DMS153 (cell line): ENCODE results near the gene VEZT.
"Not testable (repeated sequence)": the region's sequence is repeated elsewhere in the genome, so short reads cannot be mapped to it uniquely, and the experiment has no call there.

ENCODE experiments used
- DNase-seq: peaks from one replicate; lab custom pipeline; 2025; lab: John Stamatoyannopoulos, UW

VEZT gene

GRCh38 chr12:95257541-95257940 is 39.9 kb downstream of the VEZT start:
- no peak for DNase-seq

- no peak for DNase-seq
Measured at GRCh38 chr12:95258151-95258550, 40.5 kb downstream of the VEZT start.

- DNase-seq, result no peak
Measured at GRCh38 chr12:95258803-95259202, 41.2 kb downstream of the VEZT start.

GRCh38 chr12:95259368-95259767 is 41.8 kb downstream of the VEZT start:
- no peak for DNase-seq

- DNase-seq, result no peak
Measured at GRCh38 chr12:95261109-95261508, 43.5 kb downstream of the VEZT start.

GRCh38 chr12:95262808-95263207 is 45.2 kb downstream of the VEZT start:
- peak; percentile 69 for DNase-seq

GRCh38 chr12:95265765-95266164 is 48.2 kb downstream of the VEZT start:
- DNase-seq, result no peak

GRCh38 chr12:95266254-95266653 is 48.6 kb downstream of the VEZT start:
- DNase-seq, result no peak

GRCh38 chr12:95269892-95270291 is 52.3 kb downstream of the VEZT start:
- no peak for DNase-seq

- DNase-seq, result no peak
Measured at GRCh38 chr12:95271465-95271864, 53.9 kb downstream of the VEZT start.

GRCh38 chr12:95277139-95277538 is 59.5 kb downstream of the VEZT start:
- DNase-seq, result no peak

GRCh38 chr12:95279856-95280255 is 62.2 kb downstream of the VEZT start:
- no peak for DNase-seq

GRCh38 chr12:95282266-95282665 is 64.7 kb downstream of the VEZT start:
- DNase-seq, result no peak

GRCh38 chr12:95283371-95283770 is 65.8 kb downstream of the VEZT start:
- no peak for DNase-seq

GRCh38 chr12:95286713-95287112 is 69.1 kb downstream of the VEZT start:
- DNase-seq, result no peak

- no peak for DNase-seq
Measured at GRCh38 chr12:95291501-95291900, 73.9 kb downstream of the VEZT start.

- DNase-seq, result no peak
Measured at GRCh38 chr12:95298916-95299315, 81.3 kb downstream of the VEZT start.

GRCh38 chr12:95300286-95300685 is 82.7 kb downstream of the VEZT start:
- no peak for DNase-seq

- no peak for DNase-seq
Measured at GRCh38 chr12:95303476-95303875, 85.9 kb downstream of the VEZT start.

- DNase-seq, result no peak
Measured at GRCh38 chr12:95304673-95305198, 87.1 kb downstream of the VEZT start.

GRCh38 chr12:95312656-95313055 is 95.0 kb downstream of the VEZT start:
- no peak for DNase-seq

GRCh38 chr12:95314756-95315155 is 97.1 kb downstream of the VEZT start:
- not testable (repeated sequence) for DNase-seq

- DNase-seq, result no peak
Measured at GRCh38 chr12:95316798-95317197, 99.2 kb downstream of the VEZT start.

- DNase-seq, result peak; percentile 96
Measured at GRCh38 chr12:95318071-95318545, 100.5 kb downstream of the VEZT start.
